Epithelial cell of proximal tubule (primary cell): ENCODE results near the gene ZNF426. TPM values are rescaled to one million over a fixed set of nuclear protein-coding genes. Genes with fewer than 3 reads are reported as not detected.
"Not testable (repeated sequence)": the region's sequence is repeated elsewhere in the genome, so short reads cannot be mapped to it uniquely, and the experiment has no call there.

Source experiments
- DNase-seq: peaks from one replicate; pipeline ENCODE4 v3.0.0-alpha.2; 2011; ENCODE audit warnings: low read depth
- H3K4me3 ChIP-seq: 2 replicates; pipeline ENCODE4 v1.5.1; 2011; ENCODE audit warnings: low read depth, mild to moderate bottlenecking, low read length
- CTCF ChIP-seq: conservative IDR thresholded peaks from 2 replicates; pipeline ENCODE4 v1.5.1; 2012; ENCODE audit warnings: low read depth, mild to moderate bottlenecking, low read length
- total RNA-seq: library from RNA; depleted of rRNA; stranded (reverse); fragments of >200 nt; gene quantifications from 2 replicates; pipeline ENCODE4 v1.2.3, GENCODE V29; 2015

Gene ZNF426
- total RNA-seq, 1 donor from 2014 or later, result 14.8 TPM

GRCh38 chr19:9565900-9566705, 27.7 kb upstream of the ZNF426 start:
- no peak overlapping the region for H3K4me3 ChIP-seq
- no peak for TF ChIP-seq CTCF
- DNase-seq, result no peak

GRCh38 chr19:9552536-9553274, 14.3 kb upstream of the ZNF426 start:
- no peak for DNase-seq
- TF ChIP-seq CTCF, result no peak
- no peak overlapping the region for H3K4me3 ChIP-seq

- no peak for DNase-seq
- H3K4me3 ChIP-seq, result no peak overlapping the region
- TF ChIP-seq CTCF, result no peak
These were observed 9.4 kb upstream of the ZNF426 start for GRCh38 chr19:9547870-9548269.

GRCh38 chr19:9541281-9541680, 2.8 kb upstream of the ZNF426 start:
- H3K4me3 ChIP-seq, DNase-seq: not testable (repeated sequence)

GRCh38 chr19:9539921-9540320, 1.5 kb upstream of the ZNF426 start:
- H3K4me3 ChIP-seq, DNase-seq: not testable (repeated sequence)

GRCh38 chr19:9539201-9539600, 756 bp upstream of the ZNF426 start:
- peak overlapping the region; percentile 65 for H3K4me3 ChIP-seq
- not testable (repeated sequence) for DNase-seq

- no peak for TF ChIP-seq CTCF
- no peak overlapping the region for H3K4me3 ChIP-seq
- DNase-seq, result no peak
These were observed 2.5 kb downstream of the ZNF426 start for GRCh38 chr19:9535934-9536333.

- no peak for DNase-seq
- H3K4me3 ChIP-seq, result no peak overlapping the region
- TF ChIP-seq CTCF, result no peak
These were observed 6.5 kb downstream of the ZNF426 start for GRCh38 chr19:9531933-9532332.
